Effector CD8-positive, alpha-beta T cell (primary cell): ENCODE results near the gene CD1D.
A peak's percentile ranks its signal among the peaks of the same experiment; 100 is the strongest.
"Not testable (repeated sequence)": the region's sequence is repeated elsewhere in the genome, so short reads cannot be mapped to it uniquely, and the experiment has no call there.

Experiments
- DNase-seq: peaks from one replicate; lab custom pipeline; 2025; lab: John Stamatoyannopoulos, UW
- total RNA-seq, 4 experiments: gene quantifications; one replicate each; lab custom pipeline; 2026; lab: John Stamatoyannopoulos, UW

The CD1D gene
- total RNA-seq = 0 reads per million in 4 experiments

DNA sequence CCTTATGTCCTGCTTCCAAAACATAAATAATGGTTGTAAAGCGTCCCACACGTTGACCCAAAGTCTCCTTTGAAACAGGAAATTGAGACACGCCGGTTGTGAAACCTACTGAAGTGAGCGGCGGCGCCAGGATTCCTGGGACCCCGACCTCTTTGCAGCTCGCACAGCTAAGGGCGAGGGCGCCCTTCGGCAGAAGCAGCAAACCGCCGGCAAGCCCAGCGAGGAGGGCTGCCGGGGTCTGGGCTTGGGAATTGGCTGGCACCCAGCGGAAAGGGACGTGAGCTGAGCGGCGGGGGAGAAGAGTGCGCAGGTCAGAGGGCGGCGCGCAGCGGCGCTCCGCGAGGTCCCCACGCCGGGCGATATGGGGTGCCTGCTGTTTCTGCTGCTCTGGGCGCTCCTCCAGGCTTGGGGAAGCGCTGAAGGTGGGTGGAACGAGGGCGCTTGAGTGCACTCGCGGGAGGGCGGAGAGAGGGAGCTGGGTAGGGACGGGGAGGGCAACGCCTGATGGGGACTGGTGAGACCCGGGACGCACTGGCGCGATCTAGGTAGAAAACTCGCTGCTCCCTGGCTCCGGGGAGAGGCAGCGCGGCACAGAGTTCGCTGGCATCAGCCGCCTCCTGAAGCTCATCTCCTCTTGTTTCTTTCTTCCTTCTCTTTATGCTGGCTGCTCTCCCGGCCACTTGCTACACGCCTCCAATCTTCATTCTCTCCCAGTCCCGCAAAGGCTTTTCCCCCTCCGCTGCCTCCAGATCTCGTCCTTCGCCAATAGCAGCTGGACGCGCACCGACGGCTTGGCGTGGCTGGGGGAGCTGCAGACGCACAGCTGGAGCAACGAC lies at the start of gene CD1D:
Gene CD1D, plus strand, starts transcription at position 155 of the 836 bp plus-strand sequence. Its CDS starts 207 bp downstream, at position 362.
- no peak for DNase-seq

DNA sequence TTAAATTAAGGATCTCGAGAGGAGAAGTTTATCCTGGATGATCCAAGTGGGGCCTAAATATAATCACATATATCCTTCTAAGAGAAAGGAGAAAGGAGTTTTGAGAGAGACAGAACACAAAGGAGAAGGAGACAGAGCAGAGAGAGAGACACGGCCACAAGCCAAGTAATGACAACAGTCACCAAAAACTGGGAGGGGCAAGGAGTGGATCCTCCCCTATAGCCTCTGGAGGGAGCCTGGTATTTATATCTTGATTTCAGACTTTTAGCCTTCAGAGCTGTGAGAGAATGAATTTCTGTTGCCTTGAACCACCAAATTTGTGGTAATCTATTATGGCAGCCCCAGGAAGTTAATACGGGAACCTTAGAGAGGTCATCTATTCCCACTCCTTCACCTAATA lies 49.5 kb upstream of the CD1D start:
- no peak for DNase-seq

DNA sequence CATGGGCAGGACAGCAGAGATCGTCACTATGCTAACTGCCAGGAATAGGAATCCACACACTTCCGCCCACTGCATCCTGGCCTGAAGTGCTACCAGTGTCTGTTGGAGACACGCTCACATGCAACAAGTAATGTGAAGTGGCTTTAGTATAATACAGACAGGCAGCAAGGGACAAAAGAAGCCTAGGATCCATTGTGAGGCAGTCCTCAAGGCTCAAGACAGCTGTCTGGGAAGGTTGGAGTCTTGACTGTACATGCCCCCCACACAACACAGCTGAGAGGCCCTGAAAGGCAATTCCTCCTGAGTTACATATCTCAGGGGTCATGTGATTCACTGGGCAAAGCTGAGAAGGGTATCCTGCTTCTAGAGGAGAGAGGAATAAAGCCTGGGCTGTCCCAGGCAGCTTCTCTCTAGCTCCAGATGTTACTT lies 39.9 kb upstream of the CD1D start:
- DNase-seq = no peak

DNA sequence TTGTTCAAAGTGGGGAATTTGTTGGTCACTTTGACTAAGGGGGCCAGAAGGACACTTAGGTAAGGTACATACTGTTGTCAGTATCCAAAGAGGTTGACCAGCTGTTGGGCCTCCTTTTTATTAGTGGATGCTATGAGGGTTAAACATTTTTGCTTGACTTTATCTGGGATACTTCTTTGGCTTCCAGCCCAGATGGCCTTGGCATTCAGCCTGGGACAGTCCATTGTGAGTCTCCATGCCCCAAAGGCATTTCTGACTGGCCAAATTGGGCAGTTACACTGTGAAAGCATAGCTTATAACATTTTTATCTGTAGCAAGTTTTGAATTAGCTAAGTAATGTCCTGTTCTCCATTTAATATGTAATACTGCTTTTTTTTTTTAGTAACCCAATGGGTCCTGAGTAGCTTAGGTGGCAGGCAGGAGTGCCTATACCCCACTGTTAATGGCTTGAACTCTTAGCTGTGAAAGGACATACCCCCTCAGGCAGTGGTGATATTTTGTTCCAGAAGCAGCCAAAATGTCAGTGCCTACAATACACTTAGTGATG lies 35.4 kb upstream of the CD1D start:
- no peak for DNase-seq

DNA sequence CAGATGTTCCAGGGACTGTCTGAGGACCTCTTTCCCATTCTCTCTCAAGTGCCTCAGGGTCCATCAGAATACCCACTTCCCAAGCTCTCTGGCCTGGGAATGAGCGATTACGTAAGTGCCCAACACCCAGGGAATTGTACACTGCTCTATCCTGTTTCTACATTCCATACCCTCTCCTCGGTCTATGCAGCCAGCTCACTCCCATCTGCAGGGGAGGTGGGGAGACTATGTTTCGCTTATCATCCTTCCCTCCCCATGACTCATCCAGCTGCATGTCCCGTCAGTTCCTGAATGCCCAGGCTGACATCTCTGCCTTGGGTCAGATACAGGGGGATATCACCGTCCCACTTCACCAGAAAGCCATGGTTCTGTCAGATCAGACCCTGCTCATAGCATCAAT lies 34.5 kb upstream of the CD1D start:
- no peak for DNase-seq

DNA sequence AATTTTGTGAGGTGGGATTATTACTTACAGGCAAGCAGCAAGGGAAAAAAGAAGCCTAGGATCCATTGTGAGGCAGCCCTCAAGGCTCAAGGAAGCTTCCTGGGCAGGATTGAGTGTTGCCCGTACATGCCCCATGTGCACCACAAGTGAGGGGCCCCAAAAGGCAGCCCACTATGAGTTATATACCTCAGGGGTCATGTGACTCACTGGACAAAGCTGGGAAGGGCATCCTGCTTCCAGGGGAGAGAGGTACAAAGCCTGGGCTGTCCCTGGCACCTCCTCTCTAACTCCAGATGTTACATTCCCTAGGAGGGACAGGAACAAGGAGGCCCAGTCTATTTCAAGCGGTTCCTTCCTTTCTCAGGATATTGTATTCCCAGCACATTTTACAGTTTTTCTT lies 34.0 kb upstream of the CD1D start:
- DNase-seq = no peak

DNA sequence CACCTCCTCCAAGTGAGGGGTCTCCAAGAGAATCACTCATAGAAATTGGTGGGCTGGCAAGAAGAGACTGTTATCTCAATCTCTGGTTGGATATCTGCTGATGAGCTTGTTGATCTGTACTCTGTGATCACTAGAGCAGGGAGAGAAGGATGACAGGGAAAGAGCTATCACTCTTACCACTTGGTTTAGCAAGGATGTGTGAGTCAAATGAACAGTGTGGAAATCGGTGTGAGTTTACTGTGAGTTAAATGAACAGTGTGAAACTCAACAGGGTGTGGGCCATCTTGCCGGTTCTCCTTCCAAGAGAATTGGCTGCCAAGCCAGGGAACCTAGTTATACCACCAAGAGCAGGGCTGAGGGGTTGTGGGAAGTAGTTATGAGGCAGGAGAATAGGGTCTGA lies 33.3 kb upstream of the CD1D start:
- DNase-seq = no peak

DNA sequence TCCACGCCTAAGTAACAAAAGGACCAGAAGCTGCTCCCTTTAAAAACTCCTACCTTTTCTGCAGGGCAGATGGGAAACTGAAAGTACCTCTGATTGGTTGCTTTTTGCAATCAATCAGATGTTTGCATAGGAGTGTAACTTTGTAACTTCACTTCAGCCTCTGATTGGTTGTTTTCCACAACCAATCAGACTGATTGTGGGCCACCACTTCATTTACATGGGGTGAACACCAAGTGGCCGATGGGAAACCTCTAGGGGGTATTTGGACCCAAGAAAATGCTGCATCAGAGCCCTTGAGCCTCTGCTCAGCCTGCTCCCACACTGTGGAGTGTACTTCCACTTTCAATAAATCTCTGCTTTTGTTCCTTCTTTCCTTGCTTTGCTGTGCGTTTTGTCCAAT lies 32.8 kb upstream of the CD1D start:
- no peak for DNase-seq

DNA sequence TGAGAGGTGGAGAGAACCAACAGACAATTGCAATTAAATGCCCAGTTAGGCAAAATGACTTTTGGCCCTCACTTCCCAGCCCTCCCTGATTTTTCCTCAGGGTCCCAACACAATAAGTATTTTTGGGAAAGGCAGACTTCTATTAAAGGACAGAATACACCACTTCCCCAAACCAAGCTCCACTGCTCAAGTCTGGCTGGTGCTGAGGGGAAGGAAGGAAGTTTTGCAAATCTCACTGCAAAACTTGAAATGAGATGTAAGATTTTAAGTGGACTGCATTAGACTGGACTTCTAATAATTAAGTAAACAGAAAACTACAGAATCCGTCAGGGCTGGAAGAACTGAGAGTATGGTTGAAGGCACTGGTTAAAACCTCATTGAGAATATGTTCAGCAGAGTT lies 32.2 kb upstream of the CD1D start:
- DNase-seq = no peak

DNA sequence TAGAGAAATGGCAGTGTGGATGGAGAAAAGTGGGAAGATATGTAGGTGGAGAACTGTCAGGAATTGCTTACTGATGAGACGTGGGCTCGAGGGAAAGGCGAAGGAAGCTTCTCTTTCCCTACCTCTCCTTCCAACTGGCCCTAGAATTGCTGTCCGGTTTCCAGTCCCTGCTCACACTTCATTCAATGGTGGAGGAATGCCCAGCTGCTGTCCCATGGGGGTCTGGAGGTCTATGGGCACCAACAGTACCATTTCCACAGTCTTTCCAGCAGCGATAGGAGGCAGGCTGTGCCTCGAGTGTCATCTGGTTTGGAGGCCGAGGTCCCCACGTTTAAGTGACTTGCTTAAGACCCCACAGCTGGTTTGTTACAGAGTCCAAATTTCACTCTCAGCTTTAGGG lies 31.5 kb upstream of the CD1D start:
- DNase-seq = no peak

DNA sequence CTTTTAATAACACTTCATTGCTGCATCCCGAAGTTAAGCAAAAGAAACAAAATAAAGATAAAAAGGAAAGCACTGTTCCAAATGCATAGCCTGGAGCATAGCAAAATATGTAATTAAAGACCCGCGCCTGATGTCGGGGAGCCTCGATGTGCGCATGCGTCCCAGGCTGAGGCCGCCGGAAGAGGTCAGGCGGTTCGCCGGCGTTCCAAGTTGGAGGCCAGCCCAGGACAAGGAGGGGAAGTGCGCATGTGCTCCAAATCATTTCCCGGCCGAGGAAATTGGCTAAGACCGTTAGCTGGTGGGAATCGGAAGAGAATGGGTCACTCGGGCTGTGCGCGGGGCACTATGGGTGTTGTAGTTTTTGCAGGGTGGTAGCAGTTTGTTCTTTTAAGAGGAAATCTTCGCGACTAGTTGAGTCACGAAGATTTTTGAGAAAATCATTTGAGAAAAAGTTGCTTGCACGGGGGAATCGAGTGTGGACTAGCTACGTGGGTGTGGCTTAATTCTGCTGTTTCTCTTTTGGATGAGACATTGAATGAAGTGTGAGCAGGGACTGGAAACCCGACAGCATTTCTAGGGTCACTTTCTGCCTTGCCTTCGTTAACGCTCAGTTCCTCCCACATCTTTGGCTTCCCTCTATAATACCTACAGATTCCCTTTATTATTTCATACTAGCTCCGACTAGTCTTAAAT lies 31.0 kb upstream of the CD1D start:
- DNase-seq = peak; percentile 47

DNA sequence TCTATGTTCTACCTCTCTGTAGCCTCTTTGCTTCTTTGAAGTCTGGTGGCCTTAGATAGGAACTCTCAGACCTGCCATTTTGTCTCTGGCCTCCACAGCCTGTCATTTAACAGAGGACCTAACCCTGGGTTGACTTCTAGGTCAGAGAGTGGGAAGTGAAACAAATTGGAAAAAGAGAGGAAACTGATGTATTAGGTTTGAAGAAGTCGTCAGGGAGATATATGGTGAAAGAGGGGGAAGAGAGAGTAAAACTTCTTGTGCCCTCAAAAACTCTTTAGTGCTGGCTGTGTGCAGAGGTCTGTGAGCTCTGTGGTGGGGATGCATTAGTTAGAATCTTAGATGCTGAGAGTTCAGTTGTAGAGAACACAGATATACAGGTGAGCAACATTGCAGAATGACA lies 30.2 kb upstream of the CD1D start:
- DNase-seq = no peak

DNA sequence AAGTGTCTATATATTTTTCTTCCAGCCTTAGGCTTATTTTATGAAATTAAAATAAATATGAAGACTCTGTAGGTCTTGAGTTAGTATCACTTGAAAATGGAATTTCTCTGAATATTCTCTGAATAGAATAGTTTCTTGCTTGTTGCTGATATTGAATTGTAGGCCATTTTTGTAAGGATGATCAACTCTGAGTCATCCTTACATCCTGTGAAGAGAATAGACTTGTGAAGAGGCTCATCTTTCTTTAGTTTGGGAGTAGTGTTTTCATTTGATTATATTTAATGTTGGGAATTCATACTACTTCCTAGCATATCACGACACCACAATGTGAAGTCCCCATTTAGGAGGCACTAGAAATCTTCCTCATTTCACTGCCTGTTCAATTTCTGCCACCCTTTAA lies 27.5 kb upstream of the CD1D start:
- DNase-seq = no peak

DNA sequence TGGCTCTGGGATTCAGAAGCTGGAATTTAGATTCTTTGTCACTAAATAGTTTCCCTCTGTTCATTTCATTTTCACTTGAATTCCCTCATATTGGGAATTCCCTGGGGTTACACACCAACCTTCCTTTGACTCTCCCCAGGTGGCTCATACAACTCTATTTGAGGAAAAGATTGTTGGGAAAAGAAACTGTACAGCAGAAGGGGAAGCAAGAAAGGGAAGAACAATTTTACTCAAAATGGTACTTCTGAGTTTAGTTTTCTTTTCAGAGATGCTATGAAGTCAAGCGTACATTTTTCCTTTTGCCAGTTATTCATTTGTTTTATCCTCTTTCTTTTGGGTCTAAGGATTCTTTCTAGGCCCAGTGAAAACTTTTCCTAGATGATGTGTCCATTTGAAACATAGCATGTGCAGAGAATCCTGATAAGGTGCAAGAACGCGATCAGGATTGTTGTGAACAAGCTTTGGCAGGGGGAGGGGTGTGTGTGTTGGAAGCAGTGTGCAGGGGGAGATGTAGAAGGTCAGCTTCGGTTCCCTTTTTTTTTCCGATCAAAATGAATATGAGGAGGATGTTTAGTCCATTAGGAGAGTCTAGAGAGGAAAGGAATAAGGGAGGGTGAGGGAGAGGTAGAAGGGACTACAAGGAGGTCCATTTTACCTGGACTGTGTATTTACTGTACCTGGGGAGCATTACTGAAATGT lies 26.8 kb upstream of the CD1D start:
- no peak for DNase-seq

DNA sequence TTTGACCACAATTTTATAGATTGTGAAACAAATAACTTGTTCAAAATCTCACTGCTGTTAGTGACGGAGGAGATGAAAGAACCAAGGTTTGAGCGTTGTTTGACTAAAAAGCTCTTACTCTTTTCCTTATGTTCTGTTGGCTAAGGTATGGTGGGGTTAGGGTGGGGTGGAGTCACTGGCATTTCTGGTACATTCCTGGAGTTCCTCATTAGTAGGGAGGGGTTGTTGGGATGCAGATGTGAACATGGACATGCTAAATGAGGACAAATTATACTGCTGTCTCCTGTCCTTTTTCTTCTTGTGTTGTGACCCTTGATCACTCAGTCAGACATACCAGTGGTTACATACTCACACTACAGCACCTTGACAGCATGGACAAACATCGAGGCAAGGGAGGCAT lies 26.2 kb upstream of the CD1D start:
- no peak for DNase-seq

DNA sequence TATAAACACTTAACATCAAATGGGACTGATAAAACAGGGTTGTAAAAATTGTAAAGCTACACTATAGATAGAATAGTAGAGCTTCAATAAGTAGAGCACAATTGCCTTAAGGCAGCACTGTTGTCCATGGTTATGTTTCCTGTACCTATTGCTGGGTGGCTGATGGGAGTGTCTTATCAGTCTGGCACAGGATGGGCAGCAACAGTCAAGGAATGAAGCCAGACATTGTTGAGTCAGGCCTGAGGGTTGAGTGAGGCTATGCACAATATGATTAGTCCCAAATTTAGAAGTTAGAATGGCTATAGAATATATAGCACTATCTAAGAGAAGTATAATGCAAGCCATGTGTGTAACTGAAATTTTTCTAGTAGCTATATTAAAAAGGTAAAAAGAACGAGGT lies 25.0 kb upstream of the CD1D start:
- DNase-seq = no peak

DNA sequence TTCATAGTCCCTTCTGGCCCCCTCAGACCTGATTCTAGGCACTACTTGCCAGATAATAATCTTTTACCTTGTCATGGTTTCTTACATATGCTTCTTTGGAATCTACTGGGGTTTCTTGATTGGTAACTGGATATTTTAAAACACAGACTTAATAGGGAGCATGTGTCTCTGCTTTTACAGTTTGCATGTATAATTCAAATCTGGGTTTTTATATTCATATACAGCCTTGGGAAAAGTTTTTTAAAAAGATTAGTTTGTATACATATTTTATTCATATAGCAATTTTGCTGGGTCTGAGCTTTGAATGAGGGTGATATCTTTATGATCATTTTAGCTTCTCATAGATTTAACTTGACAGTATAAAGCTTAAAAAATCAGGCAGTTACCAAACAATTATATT lies 21.1 kb upstream of the CD1D start:
- no peak for DNase-seq

DNA sequence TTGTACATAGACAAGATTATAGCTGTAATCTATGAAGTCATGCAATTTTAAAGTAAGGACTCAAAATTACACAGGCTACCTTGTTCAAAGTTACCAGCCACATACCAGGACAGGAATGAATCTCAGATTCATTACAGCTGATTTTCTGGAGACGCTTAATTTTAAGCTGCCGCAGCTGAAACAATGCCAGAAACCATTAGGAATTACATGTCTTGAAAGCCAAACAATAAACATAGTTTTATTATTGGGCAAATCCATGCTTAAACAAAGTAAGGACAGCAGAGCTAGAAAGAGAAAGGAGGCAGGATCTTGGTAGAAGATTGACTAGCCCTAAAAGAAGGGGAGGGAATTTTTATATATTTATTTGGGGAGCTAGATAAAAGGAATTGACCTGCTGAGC lies 19.2 kb upstream of the CD1D start:
- DNase-seq = no peak

DNA sequence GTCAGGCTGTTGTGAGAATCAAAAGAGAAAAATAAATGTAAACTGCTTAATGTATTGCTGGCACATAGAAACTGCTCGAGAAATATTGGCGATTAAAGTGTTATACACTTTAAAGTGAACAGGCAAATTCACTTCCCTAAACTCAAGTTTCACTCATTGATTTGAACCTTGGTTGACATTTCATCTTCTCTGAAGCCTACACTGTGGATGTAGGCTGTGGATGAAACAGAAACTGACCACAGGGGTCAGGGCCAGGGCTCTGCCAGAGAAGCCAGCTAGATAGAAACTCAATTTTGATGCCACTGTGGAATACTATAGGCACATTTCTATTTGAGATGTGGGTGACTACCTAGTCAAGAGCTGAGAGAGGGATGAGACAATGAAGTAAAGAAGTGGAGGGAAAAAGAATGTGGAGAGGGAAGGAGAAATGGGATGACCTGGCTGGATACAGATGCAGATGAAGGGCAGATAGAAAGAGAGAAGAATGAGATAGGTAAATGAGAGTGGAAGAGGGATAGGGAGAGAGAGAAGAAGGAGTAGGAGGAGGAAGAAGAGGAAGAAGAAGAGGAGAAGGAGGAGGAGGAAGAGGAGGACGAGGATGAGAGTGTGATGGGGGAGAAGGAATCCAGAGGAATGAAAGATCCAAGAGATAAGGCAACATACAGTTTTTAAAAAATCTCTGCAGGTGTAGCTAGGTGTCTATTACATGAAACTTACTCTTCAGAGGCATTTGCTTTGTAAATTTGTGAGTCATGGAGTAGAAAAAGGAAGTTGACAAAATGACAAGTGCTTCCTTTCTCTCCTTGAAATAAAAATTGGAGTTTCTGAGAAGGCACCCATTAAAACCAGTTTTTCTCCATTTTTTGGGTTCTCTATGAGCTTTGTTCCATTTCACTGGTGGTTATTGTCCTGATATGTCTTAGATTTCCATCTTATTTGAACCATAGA lies 17.4 kb upstream of the CD1D start:
- DNase-seq = no peak

DNA sequence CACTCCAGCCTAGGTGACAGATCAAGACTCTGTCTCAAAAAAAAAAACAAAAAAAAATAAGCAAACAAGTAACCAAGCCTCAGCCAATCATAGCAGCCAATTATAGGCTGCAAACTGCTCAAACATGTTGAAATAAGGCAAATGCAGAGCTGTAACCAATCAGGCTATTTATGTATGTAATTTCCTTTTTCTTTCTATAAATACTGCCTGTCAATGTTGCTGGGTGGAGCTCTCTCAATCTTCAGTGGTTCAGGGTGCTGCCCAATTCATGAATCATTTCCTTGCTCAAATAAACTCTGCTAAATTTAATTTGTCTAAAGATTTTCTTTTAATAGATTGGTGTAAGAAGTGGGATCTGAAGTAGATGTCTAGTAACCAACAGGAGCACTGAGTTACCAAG lies 11.6 kb upstream of the CD1D start:
- DNase-seq = no peak

DNA sequence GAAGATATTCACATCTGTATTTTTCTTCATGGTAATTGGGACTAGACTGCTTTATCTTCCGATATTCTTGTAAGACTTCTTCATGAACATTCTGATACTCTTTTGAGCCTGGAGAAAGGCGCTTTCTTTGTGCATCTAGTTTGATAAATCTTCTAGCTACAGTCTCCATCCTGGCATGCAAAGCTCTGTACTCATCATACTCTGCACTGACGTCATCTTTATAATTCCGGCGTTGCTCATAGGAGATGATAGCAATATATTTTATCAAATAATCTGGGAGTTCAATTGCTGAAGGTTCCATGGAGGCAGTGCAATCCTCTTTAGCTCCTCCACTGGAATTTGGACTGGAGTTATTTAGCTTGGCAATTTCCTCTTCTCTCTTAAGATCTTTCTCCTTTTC lies 4.8 kb upstream of the CD1D start:
- not testable (repeated sequence) for DNase-seq
